ENCODE data around the gene LEFTY1. TPM values are rescaled to one million over a fixed set of nuclear protein-coding genes. Genes with fewer than 3 reads are reported as not detected.

LEFTY1 gene
- total and polyA plus RNA-seq, 2 of the 13 experiments (the other 11 are each of a cell fraction or from before 2014, with no cell fraction given): 0.29 to 0.79 TPM

GRCh38 chr1:225845571-225846259, 43.2 kb downstream of the LEFTY1 start (continued):
- TF ChIP-seq ZBTB10 (CRISPR knock-in tag; IDR thresholded peaks at IDR 0.05; ENCODE audit: borderline replicate concordance) (no peak), NCOA2 (CRISPR knock-in tag; IDR thresholded peaks at IDR 0.05) (no peak), ZNF564 (CRISPR knock-in tag; IDR thresholded peaks at IDR 0.05) (no peak), ZNF562 (CRISPR knock-in tag; IDR thresholded peaks at IDR 0.05; ENCODE audit: borderline replicate concordance) (no peak), ZNF574 (CRISPR knock-in tag; IDR thresholded peaks at IDR 0.05) (no peak; the same call in 1 of the 2 replicates), ZBTB3 (CRISPR knock-in tag; IDR thresholded peaks at IDR 0.05; ENCODE audit: borderline replicate concordance, low read depth) (no peak), PRDM15 (CRISPR knock-in tag; IDR thresholded peaks at IDR 0.05) (no peak), FOSL2 (CRISPR knock-in tag; IDR thresholded peaks at IDR 0.05) (no peak), HNRNPL (IDR thresholded peaks at IDR 0.05; ENCODE audit: low read depth, low read length) (no peak), ZSCAN29 (CRISPR knock-in tag; conservative IDR thresholded peaks at IDR 0.05) (no peak), CBX2 (IDR thresholded peaks at IDR 0.05; ENCODE audit: low read depth, low read length) (no peak), CBX2 (CRISPR knock-in tag; IDR thresholded peaks at IDR 0.05; ENCODE audit: low read depth) (no peak), ZC3H4 (CRISPR knock-in tag; IDR thresholded peaks at IDR 0.05; ENCODE audit: borderline replicate concordance) (no peak), ZNF225 (CRISPR knock-in tag; IDR thresholded peaks at IDR 0.05) (0 out of 2 replicates have a peak, but pooled peaks have one; percentile 25), ZNF749 (CRISPR knock-in tag; IDR thresholded peaks at IDR 0.05; ENCODE audit: borderline replicate concordance) (no peak)
- TF ChIP-seq, protein P1, sequence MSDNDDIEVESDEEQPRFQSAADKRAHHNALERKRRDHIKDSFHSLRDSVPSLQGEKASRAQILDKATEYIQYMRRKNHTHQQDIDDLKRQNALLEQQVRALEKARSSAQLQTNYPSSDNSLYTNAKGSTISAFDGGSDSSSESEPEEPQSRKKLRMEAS (IDR thresholded peaks at IDR 0.05): no peak
- TF ChIP-seq, protein P2, sequence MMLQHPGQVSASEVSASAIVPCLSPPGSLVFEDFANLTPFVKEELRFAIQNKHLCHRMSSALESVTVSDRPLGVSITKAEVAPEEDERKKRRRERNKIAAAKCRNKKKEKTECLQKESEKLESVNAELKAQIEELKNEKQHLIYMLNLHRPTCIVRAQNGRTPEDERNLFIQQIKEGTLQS (CRISPR knock-in tag; IDR thresholded peaks at IDR 0.05): no peak
- TF ChIP-seq, protein P3, sequence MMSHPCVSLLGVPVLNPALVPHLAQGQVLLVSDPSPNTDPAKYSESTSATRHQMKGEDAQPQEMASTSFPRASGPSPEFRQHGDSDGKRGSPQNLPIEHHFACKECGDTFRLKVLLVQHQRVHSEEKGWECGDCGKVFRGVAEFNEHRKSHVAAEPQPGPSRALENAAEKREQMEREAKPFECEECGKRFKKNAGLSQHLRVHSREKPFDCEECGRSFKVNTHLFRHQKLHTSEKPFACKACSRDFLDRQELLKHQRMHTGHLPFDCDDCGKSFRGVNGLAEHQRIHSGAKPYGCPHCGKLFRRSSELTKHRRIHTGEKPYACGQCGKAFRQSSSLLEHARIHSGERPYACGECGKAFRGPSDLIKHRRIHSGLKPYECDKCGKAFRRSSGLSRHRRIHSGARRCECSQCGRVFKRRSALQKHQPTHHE (CRISPR knock-in tag; IDR thresholded peaks at IDR 0.05; ENCODE audit: borderline replicate concordance): no peak
